ENCODE measurements around the gene CENPO. TPM values are rescaled to one million over a fixed set of nuclear protein-coding genes. Genes with fewer than 3 reads are reported as not detected.
"Not testable (repeated sequence)": the region's sequence is repeated elsewhere in the genome, so short reads cannot be mapped to it uniquely, and the experiment has no call there.

The CENPO gene
- total RNA-seq, 1 donor from 2014 or later = 18.0 TPM

DNA sequence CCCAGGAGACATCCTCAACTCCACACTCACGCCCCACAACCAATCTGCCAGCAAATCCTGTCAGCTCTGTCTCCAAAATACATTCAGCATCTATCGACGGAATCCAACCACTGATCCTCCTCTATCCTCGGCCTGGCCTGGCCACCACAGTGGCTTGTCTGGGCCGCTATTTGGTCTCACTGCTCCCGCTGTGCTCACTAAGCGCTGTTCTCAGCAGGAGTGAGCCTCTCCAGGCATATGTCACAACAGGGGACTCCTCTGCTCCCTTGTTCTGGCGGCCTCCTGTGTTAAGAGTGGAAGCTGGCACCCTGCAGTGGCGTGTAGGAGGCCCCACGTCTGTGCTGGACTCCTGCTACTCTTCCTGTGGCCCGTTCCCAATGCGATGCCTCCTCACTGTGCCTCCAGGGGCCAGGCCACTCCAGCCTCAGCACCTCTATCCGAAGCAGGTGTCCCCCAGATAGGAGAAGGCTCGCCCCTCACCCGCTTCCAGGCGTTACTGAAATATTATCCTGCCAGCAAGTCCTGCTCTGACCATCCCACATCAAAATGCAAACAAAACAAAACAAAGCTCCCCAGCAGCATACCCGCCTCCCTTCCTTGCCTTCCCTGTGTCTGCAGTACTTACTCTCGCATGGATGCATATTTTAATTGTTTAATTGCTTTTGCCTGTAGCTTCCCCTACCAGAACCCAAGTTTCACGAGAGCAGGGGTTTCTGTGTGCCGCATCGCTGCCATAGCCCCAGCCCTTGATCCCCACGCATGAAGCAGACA lies 39.9 kb downstream of the CENPO start:
- H3K4me3 ChIP-seq (ENCODE audit: low read depth, low read length) = no peak overlapping the region
- TF ChIP-seq, protein P1, sequence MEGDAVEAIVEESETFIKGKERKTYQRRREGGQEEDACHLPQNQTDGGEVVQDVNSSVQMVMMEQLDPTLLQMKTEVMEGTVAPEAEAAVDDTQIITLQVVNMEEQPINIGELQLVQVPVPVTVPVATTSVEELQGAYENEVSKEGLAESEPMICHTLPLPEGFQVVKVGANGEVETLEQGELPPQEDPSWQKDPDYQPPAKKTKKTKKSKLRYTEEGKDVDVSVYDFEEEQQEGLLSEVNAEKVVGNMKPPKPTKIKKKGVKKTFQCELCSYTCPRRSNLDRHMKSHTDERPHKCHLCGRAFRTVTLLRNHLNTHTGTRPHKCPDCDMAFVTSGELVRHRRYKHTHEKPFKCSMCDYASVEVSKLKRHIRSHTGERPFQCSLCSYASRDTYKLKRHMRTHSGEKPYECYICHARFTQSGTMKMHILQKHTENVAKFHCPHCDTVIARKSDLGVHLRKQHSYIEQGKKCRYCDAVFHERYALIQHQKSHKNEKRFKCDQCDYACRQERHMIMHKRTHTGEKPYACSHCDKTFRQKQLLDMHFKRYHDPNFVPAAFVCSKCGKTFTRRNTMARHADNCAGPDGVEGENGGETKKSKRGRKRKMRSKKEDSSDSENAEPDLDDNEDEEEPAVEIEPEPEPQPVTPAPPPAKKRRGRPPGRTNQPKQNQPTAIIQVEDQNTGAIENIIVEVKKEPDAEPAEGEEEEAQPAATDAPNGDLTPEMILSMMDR (conservative IDR thresholded peaks at IDR 0.05; ENCODE audit: low read depth, low read length) = no peak

DNA sequence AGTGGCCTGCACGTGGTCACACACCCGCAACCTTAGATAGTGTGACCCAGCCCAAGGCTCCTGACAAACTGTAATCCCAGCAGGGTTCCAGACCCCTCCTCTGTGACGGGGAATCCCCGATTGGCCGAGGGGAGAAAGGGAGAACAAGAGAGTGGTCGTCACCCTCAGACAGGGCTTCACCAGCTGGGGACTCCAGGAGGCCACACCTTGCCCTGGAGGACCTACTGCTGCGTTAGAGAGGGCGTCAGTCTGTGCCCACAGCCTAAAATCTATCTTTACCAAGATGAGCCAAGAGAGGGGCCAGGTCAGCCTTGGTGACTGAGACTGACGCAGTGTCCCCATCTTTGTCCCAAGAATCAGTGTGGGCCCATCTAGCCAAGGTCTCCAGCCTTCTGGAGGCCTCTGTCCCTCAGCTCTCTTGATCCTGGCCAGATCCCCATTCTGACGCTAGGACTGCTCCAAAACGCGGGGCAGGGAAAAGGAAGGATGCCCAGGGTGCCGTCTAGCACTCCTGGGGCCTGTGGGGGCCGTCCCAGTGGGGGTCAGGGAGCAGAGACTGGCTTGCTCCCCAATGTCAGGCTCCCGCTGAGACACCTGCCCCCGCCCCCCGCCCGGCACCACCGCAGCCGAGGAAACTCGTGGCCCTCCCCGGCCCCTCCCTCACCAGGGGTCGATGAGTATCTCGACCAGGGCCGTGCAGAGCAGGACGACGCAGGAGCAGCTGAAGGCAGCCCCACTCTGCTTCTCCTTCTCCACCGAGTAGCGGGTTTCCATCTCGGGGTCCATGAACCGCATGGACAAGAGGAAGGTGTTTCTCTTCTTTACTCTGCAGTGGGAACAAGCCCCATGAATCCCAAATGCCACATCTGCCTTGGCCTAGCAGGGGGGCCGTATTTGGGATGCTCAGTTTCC lies 40.9 kb downstream of the CENPO start:
- DNase-seq (ENCODE audit: low read depth) = no peak
- TF ChIP-seq, protein P1 (conservative IDR thresholded peaks at IDR 0.05; ENCODE audit: low read depth, low read length) = no peak
- H3K4me3 ChIP-seq (ENCODE audit: low read depth, low read length) = no peak overlapping the region

More for the DNA sequence above, 39.9 kb downstream of the CENPO start:
- DNase-seq (ENCODE audit: low read depth) = no peak

DNA sequence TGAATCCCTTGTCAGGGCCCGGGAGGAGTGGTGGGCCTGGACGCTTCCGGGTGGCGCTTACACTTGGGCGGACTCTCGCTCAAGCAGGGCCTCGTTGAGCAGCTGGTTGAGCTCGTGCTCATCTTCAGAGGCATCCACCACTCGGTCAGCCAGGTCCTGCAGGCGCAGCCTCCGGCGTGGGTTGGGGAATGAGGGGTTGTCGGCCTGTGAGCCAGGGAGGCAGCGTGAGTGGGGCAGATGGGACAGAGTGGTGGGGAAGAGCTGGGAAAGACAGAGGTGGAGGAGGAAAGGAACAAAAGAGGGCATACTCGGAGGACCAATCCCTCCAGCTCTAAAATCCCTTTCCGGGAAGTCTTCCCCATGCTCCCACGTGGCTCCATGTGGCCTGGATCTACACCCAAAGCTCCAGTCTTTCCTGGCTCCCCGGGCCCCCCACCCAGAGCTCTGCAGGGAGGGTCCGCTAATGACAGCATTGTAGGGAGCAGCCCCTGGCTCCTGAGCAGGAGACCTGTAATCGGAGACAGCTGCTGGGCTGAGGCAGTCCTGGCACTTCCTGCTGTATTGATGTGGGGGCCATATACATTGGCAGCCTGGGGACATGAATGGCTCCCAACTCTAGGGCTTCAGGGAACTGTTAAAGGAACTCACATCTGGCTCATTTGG lies 41.6 kb downstream of the CENPO start:
- no peak for DNase-seq (ENCODE audit: low read depth)
- TF ChIP-seq, protein P1 (conservative IDR thresholded peaks at IDR 0.05; ENCODE audit: low read depth, low read length) = no peak
- no peak overlapping the region for H3K4me3 ChIP-seq (ENCODE audit: low read depth, low read length)

GRCh38 chr2:24835411-24835810 lies 42.2 kb downstream of the CENPO start:
- DNase-seq (ENCODE audit: low read depth); H3K4me3 ChIP-seq (ENCODE audit: low read depth, low read length): not testable (repeated sequence)

DNA sequence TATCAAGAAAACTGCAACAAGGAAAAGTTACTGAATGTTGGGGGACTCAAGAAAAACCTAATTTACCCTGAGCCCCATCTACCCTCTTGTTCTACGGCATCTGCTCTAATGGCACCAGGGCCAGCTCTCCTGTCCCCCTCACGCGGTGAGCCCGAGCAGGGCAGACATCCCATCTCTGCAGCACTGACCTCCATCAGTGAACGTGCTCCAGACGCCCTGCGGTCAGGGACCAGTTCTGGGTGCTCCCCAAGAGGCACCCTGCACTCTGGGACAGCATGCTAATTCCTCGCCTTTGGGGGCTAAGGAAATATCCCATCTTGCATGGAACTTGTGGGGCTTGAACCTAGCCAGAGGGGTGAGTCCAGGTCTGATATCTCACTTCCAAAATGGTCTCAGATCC lies 43.0 kb downstream of the CENPO start:
- TF ChIP-seq, protein P1 (conservative IDR thresholded peaks at IDR 0.05; ENCODE audit: low read depth, low read length) = no peak
- DNase-seq (ENCODE audit: low read depth) = no peak
- H3K4me3 ChIP-seq (ENCODE audit: low read depth, low read length) = no peak overlapping the region

GRCh38 chr2:24836706-24837105 lies 43.5 kb downstream of the CENPO start:
- no peak for DNase-seq (ENCODE audit: low read depth)
- TF ChIP-seq, protein P1 (conservative IDR thresholded peaks at IDR 0.05; ENCODE audit: low read depth, low read length) = no peak
- no peak overlapping the region for H3K4me3 ChIP-seq (ENCODE audit: low read depth, low read length)

DNA sequence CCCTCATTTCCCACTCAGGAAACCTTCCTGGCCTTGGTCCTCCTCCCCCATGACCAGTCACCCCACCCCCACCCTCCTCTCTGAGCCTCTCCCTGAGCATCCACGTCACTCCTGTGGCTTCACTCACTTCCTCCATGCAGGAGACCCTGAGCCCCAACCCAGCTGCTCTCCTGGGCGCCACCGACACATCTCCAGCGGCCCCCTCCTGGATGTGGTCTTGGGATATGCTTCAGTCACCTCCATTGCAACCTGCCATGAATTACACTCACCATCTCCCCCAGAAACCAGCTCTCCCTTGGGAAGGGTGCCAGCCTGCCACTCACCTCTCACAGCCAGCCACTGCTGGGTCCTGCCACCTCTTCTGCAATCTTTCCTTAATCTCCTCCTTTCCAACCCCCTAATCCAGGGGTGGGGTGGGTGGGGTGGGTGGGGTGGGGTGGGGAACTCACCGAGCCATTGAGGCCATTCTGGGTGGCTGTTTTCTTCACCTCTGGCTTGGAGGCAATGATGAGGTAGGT lies 44.8 kb downstream of the CENPO start:
- H3K4me3 ChIP-seq (ENCODE audit: low read depth, low read length) = no peak overlapping the region
- DNase-seq (ENCODE audit: low read depth) = no peak
- TF ChIP-seq, protein P1 (conservative IDR thresholded peaks at IDR 0.05; ENCODE audit: low read depth, low read length) = no peak
